ENCODE data around the gene BARHL1. TPM values are rescaled to one million over a fixed set of nuclear protein-coding genes. Genes with fewer than 3 reads are reported as not detected.

BARHL1 gene
- total RNA-seq, 1 donor from 2014 or later: not detected

DNA sequence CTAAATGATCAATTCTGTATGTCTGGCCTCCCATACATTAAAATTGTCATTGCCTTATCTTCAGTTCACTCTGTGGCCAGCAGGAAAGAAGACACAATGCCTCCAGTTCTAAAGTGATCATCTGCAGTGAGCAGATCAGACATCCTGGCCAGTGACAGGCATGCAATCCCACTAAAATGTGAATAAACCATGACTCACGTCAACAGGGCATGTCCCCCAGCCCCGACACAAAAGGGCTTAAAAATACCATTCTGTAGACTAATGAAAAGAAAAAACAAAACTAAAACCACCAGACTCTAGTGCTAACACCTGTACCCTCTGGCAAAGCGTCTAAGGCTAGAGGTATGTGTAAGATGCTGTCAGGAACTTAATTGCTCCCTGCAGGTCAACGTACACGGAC lies 48.9 kb downstream of the BARHL1 start:
- Histone ChIP-seq H3K27me3 (no peaks in the 10 kb centered on the region), H3K27ac (no peak overlapping the region), H3K9me3 (no peaks in the 10 kb centered on the region), H3K36me3 (peaks cover 0 to 24% of the 10 kb centered on the region in 2 donors), H3K4me1 (no peaks in the 10 kb centered on the region), H3K4me3 (no peak overlapping the region)
- intact Hi-C loops (cut with DNase I): no loop called here
- TF ChIP-seq, protein P1, sequence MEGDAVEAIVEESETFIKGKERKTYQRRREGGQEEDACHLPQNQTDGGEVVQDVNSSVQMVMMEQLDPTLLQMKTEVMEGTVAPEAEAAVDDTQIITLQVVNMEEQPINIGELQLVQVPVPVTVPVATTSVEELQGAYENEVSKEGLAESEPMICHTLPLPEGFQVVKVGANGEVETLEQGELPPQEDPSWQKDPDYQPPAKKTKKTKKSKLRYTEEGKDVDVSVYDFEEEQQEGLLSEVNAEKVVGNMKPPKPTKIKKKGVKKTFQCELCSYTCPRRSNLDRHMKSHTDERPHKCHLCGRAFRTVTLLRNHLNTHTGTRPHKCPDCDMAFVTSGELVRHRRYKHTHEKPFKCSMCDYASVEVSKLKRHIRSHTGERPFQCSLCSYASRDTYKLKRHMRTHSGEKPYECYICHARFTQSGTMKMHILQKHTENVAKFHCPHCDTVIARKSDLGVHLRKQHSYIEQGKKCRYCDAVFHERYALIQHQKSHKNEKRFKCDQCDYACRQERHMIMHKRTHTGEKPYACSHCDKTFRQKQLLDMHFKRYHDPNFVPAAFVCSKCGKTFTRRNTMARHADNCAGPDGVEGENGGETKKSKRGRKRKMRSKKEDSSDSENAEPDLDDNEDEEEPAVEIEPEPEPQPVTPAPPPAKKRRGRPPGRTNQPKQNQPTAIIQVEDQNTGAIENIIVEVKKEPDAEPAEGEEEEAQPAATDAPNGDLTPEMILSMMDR (IDR thresholded peaks at IDR 0.05): no peak
- TF ChIP-seq POLR2AphosphoS5 (IDR thresholded peaks at IDR 0.05; ENCODE audit: insufficient read depth in 1 of 2, low read depth in 1 of 2): no peak
- TF ChIP-seq POLR2A (IDR thresholded peaks at IDR 0.05): no peak
- DNase-seq (ENCODE audit: extremely low spot score in 2 of 2): no peak

DNA sequence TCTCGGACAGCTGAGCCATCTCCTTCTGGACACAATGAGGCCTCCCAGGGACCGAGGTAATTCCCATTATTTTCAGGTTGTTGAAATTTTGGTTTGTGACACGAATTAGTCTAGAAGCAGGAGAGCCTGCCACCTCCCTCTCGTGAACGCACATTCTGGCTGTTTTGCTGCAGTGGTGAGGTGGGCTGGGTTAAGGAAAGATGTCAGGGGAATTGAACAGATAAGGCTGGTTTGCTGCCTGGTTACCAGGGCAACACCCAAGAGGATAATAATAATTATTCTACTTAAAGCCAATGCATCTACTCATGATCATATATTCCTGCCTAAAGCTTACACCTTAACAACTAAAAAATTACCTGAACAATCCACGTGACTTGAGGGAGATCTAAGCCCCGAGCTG lies 49.3 kb downstream of the BARHL1 start:
- Histone ChIP-seq H3K36me3 (peaks cover 0 to 24% of the 10 kb centered on the region in 2 donors), H3K27me3 (no peaks in the 10 kb centered on the region), H3K27ac (no peak overlapping the region), H3K4me1 (no peaks in the 10 kb centered on the region), H3K9me3 (no peaks in the 10 kb centered on the region), H3K4me3 (no peak overlapping the region)
- TF ChIP-seq POLR2A (IDR thresholded peaks at IDR 0.05) (no peak), POLR2AphosphoS5 (IDR thresholded peaks at IDR 0.05; ENCODE audit: insufficient read depth in 1 of 2, low read depth in 1 of 2) (no peak)
- TF ChIP-seq, protein P1 (IDR thresholded peaks at IDR 0.05): no peak
- DNase-seq (ENCODE audit: extremely low spot score in 2 of 2): no peak
- intact Hi-C loops (cut with DNase I): no loop called here

DNA sequence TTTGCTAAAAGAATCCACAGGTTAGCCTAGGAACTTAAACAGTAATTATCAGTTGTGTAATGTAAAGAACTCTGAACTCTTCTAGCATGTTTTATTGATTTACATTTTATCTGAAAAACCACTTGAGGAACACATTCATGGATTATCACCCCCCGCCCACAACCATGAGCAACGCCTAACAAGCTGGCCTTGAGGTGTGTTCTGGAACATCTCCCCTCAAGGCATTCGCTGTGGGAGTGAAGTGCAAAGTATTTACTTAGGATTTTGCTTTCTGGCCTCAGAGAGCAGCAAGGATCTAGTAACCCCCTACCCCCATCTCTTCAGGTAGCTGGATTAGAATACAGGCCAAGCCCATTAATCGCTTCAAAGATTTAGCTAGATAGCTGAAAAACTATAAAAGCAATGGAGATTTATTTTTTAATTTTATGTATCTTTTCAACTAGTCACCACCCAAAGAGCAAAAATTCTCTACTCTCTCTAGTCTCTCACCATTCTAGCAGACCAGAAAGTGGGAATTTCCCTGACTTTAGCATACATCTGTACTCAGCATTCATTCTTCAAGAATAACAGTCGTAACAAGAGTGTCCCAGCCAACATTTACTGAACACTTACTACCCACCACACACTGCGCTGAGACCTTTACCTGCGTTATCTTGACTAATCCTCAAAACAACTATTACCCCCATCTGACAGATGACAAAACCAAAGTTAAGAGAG lies 50.2 kb downstream of the BARHL1 start:
- H3K4me3 ChIP-seq: no peak overlapping the region
- no peak overlapping the region for H3K27ac ChIP-seq
- peaks cover 0 to 28% of the 10 kb centered on the region in 2 donors for H3K36me3 ChIP-seq
- intact Hi-C loops (cut with DNase I): no loop called here
- DNase-seq (ENCODE audit: extremely low spot score in 2 of 2): no peak
- no peaks in the 10 kb centered on the region for H3K9me3 ChIP-seq
- no peaks in the 10 kb centered on the region for H3K27me3 ChIP-seq
- H3K4me1 ChIP-seq: no peaks in the 10 kb centered on the region
- TF ChIP-seq, protein P1 (IDR thresholded peaks at IDR 0.05): no peak
- no peak for TF ChIP-seq POLR2A (IDR thresholded peaks at IDR 0.05)
- no peak for TF ChIP-seq POLR2AphosphoS5 (IDR thresholded peaks at IDR 0.05; ENCODE audit: insufficient read depth in 1 of 2, low read depth in 1 of 2)

DNA sequence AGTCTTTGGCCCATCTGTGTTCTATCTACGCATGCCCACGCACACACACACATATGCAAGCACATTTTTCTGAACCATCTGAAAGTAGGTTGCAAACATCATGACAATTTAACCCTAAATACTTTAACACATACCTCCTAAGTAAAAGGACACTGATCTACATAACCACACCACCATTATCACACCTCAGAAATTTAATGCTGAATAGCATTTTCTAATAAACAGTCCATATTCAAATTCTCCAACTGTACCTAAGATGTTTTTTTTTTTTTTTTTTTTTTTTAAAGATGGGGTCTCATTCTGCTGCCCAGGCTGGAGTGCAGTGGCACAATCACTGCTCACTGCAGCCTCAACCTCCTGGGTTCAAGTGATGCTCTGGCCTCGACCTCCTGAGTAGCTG lies 51.9 kb downstream of the BARHL1 start:
- DNase-seq (ENCODE audit: extremely low spot score in 2 of 2): no peak
- TF ChIP-seq POLR2A (IDR thresholded peaks at IDR 0.05): no peak
- TF ChIP-seq, protein P1 (IDR thresholded peaks at IDR 0.05): no peak
- TF ChIP-seq POLR2AphosphoS5 (IDR thresholded peaks at IDR 0.05; ENCODE audit: insufficient read depth in 1 of 2, low read depth in 1 of 2): no peak
- H3K4me3 ChIP-seq: no peak overlapping the region
- H3K36me3 ChIP-seq: peaks cover 0 to 26% of the 10 kb centered on the region in 2 donors
- no peaks in the 10 kb centered on the region for H3K4me1 ChIP-seq
- no peaks in the 10 kb centered on the region for H3K27me3 ChIP-seq
- intact Hi-C loops (cut with DNase I): no loop called here
- H3K9me3 ChIP-seq: no peaks in the 10 kb centered on the region
- no peak overlapping the region for H3K27ac ChIP-seq

DNA sequence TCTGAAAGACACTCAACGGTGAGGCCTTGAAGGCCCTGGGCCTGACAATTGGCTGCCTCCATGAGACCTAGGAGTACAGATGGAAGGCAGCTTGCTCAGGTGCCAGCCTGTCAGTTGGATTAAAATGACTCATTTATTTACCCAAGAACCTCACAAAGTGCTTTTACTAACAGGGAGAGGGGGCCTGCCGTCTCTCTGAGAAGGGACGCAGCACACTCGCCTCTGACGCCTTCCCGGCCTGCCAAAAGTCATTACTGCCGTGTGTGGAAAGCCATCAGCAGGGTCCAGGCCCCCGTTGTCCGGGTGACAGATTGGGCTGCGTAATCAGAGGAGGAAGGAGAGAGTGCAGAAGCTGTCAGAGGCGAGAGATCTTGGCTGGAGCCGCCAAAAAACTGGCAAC lies 54.9 kb downstream of the BARHL1 start:
- no peak for DNase-seq (ENCODE audit: extremely low spot score in 2 of 2)
- H3K4me1 ChIP-seq: no peaks in the 10 kb centered on the region
- H3K27ac ChIP-seq: no peak overlapping the region
- intact Hi-C loops (cut with DNase I): no loop called here
- no peaks in the 10 kb centered on the region for H3K27me3 ChIP-seq
- no peaks in the 10 kb centered on the region for H3K9me3 ChIP-seq
- H3K4me3 ChIP-seq: no peak overlapping the region
- peaks cover 0 to 42% of the 10 kb centered on the region in 2 donors for H3K36me3 ChIP-seq
- TF ChIP-seq POLR2A (IDR thresholded peaks at IDR 0.05) (no peak), POLR2AphosphoS5 (IDR thresholded peaks at IDR 0.05; ENCODE audit: insufficient read depth in 1 of 2, low read depth in 1 of 2) (no peak)
- TF ChIP-seq, protein P1 (IDR thresholded peaks at IDR 0.05): no peak
